ENCODE results near the gene TWIST1.

- TF ChIP-seq, protein P1, sequence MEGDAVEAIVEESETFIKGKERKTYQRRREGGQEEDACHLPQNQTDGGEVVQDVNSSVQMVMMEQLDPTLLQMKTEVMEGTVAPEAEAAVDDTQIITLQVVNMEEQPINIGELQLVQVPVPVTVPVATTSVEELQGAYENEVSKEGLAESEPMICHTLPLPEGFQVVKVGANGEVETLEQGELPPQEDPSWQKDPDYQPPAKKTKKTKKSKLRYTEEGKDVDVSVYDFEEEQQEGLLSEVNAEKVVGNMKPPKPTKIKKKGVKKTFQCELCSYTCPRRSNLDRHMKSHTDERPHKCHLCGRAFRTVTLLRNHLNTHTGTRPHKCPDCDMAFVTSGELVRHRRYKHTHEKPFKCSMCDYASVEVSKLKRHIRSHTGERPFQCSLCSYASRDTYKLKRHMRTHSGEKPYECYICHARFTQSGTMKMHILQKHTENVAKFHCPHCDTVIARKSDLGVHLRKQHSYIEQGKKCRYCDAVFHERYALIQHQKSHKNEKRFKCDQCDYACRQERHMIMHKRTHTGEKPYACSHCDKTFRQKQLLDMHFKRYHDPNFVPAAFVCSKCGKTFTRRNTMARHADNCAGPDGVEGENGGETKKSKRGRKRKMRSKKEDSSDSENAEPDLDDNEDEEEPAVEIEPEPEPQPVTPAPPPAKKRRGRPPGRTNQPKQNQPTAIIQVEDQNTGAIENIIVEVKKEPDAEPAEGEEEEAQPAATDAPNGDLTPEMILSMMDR (conservative IDR thresholded peaks at IDR 0.05): no peak
- TF ChIP-seq EZH2 (IDR thresholded peaks at IDR 0.05; ENCODE audit: low read depth): no peak
Observed at GRCh38 chr7:19091550-19092200, 25.8 kb downstream of the TWIST1 start.
